DND-41 (cell line): ENCODE data around the gene TBC1D22A.
A peak's percentile ranks its signal among the peaks of the same experiment; 100 is the strongest.

Source experiments
- ATAC-seq: fragments of 200-7000 bp; cut with Tn5 transposase; 3 replicates; pipeline ENCODE4 v1.9.1; 2021; ENCODE audit warnings: low read depth; ENCODE audit not compliant: insufficient read depth
- DNase-seq: peaks from one replicate; pipeline ENCODE4 v3.0.0-alpha.2; 2020
- H2AFZ ChIP-seq: 2 replicates; pipeline ENCODE4 v1.6.0; 2012; ENCODE audit warnings: low read depth, low read length
- H3K27ac ChIP-seq: 2 replicates; pipeline ENCODE4 v1.5.1; 2012; ENCODE audit warnings: low read length, inconsistent platforms
- H3K27me3 ChIP-seq: fragments of 200-600 bp; sonication (generic); 2 replicates; pipeline ENCODE4 v1.6.0; 2012; ENCODE audit warnings: low read length, mild to moderate bottlenecking, inconsistent platforms; ENCODE audit not compliant: insufficient read depth, poor library complexity
- H3K36me3 ChIP-seq: 2 replicates; pipeline ENCODE4 v1.5.1; 2012; ENCODE audit warnings: low read length, inconsistent platforms; ENCODE audit not compliant: insufficient read depth
- H3K4me1 ChIP-seq: 2 replicates; pipeline ENCODE4 v1.5.1; 2012; ENCODE audit warnings: mild to moderate bottlenecking, low read length; ENCODE audit not compliant: insufficient read depth
- H3K4me2 ChIP-seq: 2 replicates; pipeline ENCODE4 v1.6.0; 2012; ENCODE audit warnings: mild to moderate bottlenecking, moderate library complexity, low read length, inconsistent platforms; ENCODE audit not compliant: insufficient read depth
- H3K4me3 ChIP-seq, 2 experiments: fragments of 200-600 bp in 1 of 2; shearing (Covaris generic) in 1 of 2; 2 replicates each; pipeline ENCODE4 v1.5.1; 2012 to 2016; ENCODE audit warnings: inconsistent platforms in 2 of 2, low read length in 2 of 2, mild to moderate bottlenecking in 2 of 2, low read depth in 1 of 2, moderate library complexity in 1 of 2
- H3K79me2 ChIP-seq: 2 replicates; pipeline ENCODE4 v1.6.0; 2012; ENCODE audit warnings: low read length, inconsistent platforms; ENCODE audit not compliant: insufficient read depth
- H3K9ac ChIP-seq: 2 replicates; pipeline ENCODE4 v1.6.0; 2012; ENCODE audit warnings: low read depth, mild to moderate bottlenecking, inconsistent platforms, low read length, moderate library complexity
- H3K9me3 ChIP-seq: 2 replicates; pipeline ENCODE4 v1.5.1; 2012; ENCODE audit warnings: low read length, moderate library complexity, mild to moderate bottlenecking, inconsistent platforms; ENCODE audit not compliant: insufficient read depth, severe bottlenecking
- H4K20me1 ChIP-seq: 2 replicates; pipeline ENCODE4 v1.6.0; 2012; ENCODE audit warnings: low read length; ENCODE audit not compliant: insufficient read depth
- EZH2 ChIP-seq: IDR thresholded peaks from 3 replicates; pipeline ENCODE4 v1.6.1; 2012; ENCODE audit warnings: borderline replicate concordance, low read depth, mild to moderate bottlenecking, moderate library complexity, low read length, inconsistent platforms; ENCODE audit not compliant: severe bottlenecking
- TF ChIP-seq, protein P1 (sequence below): IDR thresholded peaks from 2 replicates; pipeline ENCODE4 v1.5.1; 2012; ENCODE audit warnings: borderline replicate concordance, low read length, moderate library complexity, mild to moderate bottlenecking; ENCODE audit not compliant: poor library complexity, severe bottlenecking; ENCODE audit errors: extremely low read depth

The TBC1D22A gene

DNA sequence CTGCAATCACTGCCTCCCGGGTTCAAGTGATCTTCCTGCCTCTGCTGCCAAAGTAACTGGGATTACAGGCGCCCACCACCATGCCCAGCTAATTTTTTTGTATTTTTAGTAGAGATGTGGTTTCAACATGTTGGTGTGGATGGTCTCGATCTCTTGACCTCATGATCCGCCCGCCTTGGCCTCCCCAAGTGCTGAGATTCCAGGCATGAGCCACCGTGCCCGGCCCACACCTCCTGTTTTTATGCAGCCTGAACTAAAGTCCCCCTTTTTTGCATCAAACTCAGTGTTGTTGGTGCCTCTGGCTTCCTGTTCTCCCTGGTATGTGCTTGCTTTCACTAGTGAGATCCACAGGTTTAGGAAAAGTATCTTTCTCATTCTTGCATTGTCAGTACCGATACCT, 4.2 kb downstream of the TBC1D22A start:
- Histone ChIP-seq H3K4me1 (peaks cover 27% of the 10 kb centered on the region), H3K9me3 (no peaks in the 10 kb centered on the region)

DNA sequence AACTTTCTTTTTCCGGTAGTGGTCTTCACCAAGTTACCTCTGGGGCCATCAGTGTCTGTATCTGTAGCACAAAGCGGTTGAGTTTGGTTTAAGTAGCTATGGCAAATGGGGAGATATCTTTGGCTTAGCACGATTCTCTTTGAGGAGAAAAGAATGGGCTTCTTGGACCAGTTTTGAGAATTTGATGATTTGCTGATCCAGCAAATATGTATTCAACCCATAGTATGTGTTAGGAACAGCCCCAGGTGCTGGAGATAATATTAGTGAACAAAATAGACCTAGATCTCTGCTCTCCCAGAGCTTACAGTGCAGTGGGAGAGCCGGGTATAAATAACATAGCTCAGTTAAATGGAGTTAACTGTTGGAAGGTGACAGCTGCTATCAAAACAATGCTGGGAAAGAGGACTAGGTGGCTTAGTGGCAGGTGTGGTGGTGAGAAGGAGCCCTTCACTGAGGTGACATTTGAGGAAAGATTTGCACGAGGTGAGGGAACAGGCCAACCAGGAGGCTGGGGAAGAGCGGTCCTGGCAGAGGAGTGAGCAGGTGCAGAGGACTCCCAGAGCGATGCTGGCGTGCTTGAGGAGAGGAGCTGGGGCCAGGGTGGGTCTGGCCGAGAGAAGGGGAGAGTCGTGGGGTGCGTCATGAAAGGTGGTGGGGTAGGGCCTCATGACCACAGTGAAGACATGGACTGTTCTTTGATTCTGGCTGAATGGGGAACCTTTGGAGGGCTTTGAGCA, 5.0 kb downstream of the TBC1D22A start:
- no peak for DNase-seq
- peaks cover 91% of the 10 kb centered on the region for H3K79me2 ChIP-seq
- no peaks in the 10 kb centered on the region for H3K9me3 ChIP-seq
- H3K27ac ChIP-seq: no peak overlapping the region
- no peak overlapping the region for H2AFZ ChIP-seq
- H3K36me3 ChIP-seq: peaks cover 19% of the 10 kb centered on the region
- no peak overlapping the region for H3K4me2 ChIP-seq
- no peak for ATAC-seq
- TF ChIP-seq EZH2: no peak
- TF ChIP-seq, protein P1, sequence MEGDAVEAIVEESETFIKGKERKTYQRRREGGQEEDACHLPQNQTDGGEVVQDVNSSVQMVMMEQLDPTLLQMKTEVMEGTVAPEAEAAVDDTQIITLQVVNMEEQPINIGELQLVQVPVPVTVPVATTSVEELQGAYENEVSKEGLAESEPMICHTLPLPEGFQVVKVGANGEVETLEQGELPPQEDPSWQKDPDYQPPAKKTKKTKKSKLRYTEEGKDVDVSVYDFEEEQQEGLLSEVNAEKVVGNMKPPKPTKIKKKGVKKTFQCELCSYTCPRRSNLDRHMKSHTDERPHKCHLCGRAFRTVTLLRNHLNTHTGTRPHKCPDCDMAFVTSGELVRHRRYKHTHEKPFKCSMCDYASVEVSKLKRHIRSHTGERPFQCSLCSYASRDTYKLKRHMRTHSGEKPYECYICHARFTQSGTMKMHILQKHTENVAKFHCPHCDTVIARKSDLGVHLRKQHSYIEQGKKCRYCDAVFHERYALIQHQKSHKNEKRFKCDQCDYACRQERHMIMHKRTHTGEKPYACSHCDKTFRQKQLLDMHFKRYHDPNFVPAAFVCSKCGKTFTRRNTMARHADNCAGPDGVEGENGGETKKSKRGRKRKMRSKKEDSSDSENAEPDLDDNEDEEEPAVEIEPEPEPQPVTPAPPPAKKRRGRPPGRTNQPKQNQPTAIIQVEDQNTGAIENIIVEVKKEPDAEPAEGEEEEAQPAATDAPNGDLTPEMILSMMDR: no peak
- H3K4me1 ChIP-seq: peaks cover 26% of the 10 kb centered on the region
- H3K9ac ChIP-seq: no peak overlapping the region
- H3K4me3 ChIP-seq: no peak overlapping the region
- no peaks in the 10 kb centered on the region for H3K27me3 ChIP-seq
- peaks cover 33% of the 10 kb centered on the region; the same call in 1 of the 2 replicates for H4K20me1 ChIP-seq

More for the DNA sequence above, 4.2 kb downstream of the TBC1D22A start:
- Histone ChIP-seq H3K4me2 (no peak overlapping the region), H3K36me3 (peaks cover 19% of the 10 kb centered on the region), H3K4me3 (no peak overlapping the region), H3K79me2 (peaks cover 96% of the 10 kb centered on the region), H3K9ac (no peak overlapping the region), H3K27me3 (no peaks in the 10 kb centered on the region), H3K27ac (no peak overlapping the region), H4K20me1 (peaks cover 33% of the 10 kb centered on the region; the same call in 1 of the 2 replicates), H2AFZ (no peak overlapping the region)
- no peak for DNase-seq
- no peak for ATAC-seq
- TF ChIP-seq EZH2: no peak
- TF ChIP-seq, protein P1: no peak

DNA sequence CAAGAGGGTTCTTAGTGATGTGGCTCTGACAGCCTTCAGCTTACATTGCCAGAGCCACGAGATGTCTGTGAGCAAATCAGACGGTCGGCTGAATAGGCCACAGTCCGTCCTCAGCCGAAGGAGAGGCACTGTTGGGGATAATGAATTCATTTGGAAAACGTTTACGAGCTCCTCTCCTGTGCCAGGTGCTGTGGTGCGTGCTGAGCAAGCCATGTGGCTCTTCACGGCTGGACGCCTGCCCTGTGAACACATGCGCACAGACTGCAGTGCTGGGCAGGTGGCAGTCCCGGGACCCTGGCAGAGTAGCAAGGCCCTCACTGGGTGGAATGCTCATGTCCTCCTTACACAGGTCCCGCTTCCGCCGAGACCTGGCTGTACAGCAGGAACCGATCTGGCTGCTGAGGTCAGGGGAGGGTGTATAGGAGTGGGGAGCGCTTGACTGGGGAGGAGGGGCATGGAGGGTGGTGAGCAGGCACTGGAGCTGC, 6.8 kb downstream of the TBC1D22A start:
- H3K4me3 ChIP-seq: no peak overlapping the region
- 0 out of 2 replicates have a peak overlapping the region, but pooled peaks have one; percentile 14 for H3K27ac ChIP-seq
- H3K9me3 ChIP-seq: no peaks in the 10 kb centered on the region
- TF ChIP-seq, protein P1: no peak
- no peak for TF ChIP-seq EZH2
- no peak overlapping the region for H3K4me2 ChIP-seq
- peaks cover 28% of the 10 kb centered on the region for H3K4me1 ChIP-seq
- ATAC-seq (no peak), DNase-seq (no peak)
- H3K9ac ChIP-seq: no peak overlapping the region
- H3K36me3 ChIP-seq: peaks cover 23% of the 10 kb centered on the region
- no peak overlapping the region for H2AFZ ChIP-seq
- H3K79me2 ChIP-seq: peaks cover 90% of the 10 kb centered on the region
- H3K27me3 ChIP-seq: no peaks in the 10 kb centered on the region
- H4K20me1 ChIP-seq: peaks cover 47% of the 10 kb centered on the region; the same call in 1 of the 2 replicates
